ENCODE results near the gene PPP6R3. TPM values are rescaled to one million over a fixed set of nuclear protein-coding genes. Genes with fewer than 3 reads are reported as not detected.

Gene PPP6R3
- total RNA-seq, 4 donors from 2014 or later, result 104 to 169 (median 118) TPM

GRCh38 chr11:68523743-68524142, 63.2 kb downstream of the PPP6R3 start:
- TF ChIP-seq CTCF (IDR thresholded peaks at IDR 0.05; ENCODE audit: low read depth), result no peak

GRCh38 chr11:68524213-68524612, 63.7 kb downstream of the PPP6R3 start:
- no peak for TF ChIP-seq CTCF (IDR thresholded peaks at IDR 0.05; ENCODE audit: low read depth)

- TF ChIP-seq CTCF (IDR thresholded peaks at IDR 0.05; ENCODE audit: low read depth), result no peak
These were observed 64.1 kb downstream of the PPP6R3 start for GRCh38 chr11:68524681-68525080.

- TF ChIP-seq CTCF (IDR thresholded peaks at IDR 0.05; ENCODE audit: low read depth), result no peak
These were observed 64.8 kb downstream of the PPP6R3 start for GRCh38 chr11:68525336-68525735.

GRCh38 chr11:68525930-68526329, 65.4 kb downstream of the PPP6R3 start:
- TF ChIP-seq CTCF (IDR thresholded peaks at IDR 0.05; ENCODE audit: low read depth), result no peak

GRCh38 chr11:68527585-68527984, 67.0 kb downstream of the PPP6R3 start:
- TF ChIP-seq CTCF (IDR thresholded peaks at IDR 0.05; ENCODE audit: low read depth), result no peak

GRCh38 chr11:68528630-68529029, 68.1 kb downstream of the PPP6R3 start:
- no peak for TF ChIP-seq CTCF (IDR thresholded peaks at IDR 0.05; ENCODE audit: low read depth)
